Activated naive CD4-positive, alpha-beta T cell treated with anti-CD3 and anti-CD28 coated beads, Interleukin-2, amount 50 U/mL, for 72 hours (primary cell): Measurements from ENCODE around the gene ERGIC3. TPM values are rescaled to one million over a fixed set of nuclear protein-coding genes. Genes with fewer than 3 reads are reported as not detected.
A peak's percentile ranks its signal among the peaks of the same experiment; 100 is the strongest.
"Not testable (repeated sequence)": the region's sequence is repeated elsewhere in the genome, so short reads cannot be mapped to it uniquely, and the experiment has no call there.

Experiments
- ATAC-seq, 2 donors: fragments of 150-1000 bp; cut with Tn5 transposase; 2 replicates each; pipeline ENCODE4 v1.10.0; 2021; ENCODE audit warnings: mild to moderate bottlenecking in 2 of 2, moderate library complexity in 2 of 2
- DNase-seq, 2 donors: peaks; one replicate each; pipeline ENCODE4 v3.0.0; 2021 to 2022; ENCODE audit warnings: low spot score in 2 of 2
- H3K27ac Mint-ChIP-seq, 2 donors: one replicate each; pipeline ENCODE4 v1.8.0; 2022; ENCODE audit warnings: mild to moderate bottlenecking in 2 of 2, mixed read lengths in 2 of 2
- H3K36me3 Mint-ChIP-seq, 2 donors: one replicate each; pipeline ENCODE4 v1.8.0; 2022; ENCODE audit warnings: mixed read lengths in 2 of 2
- H3K9me3 Mint-ChIP-seq, 2 donors: one replicate each; pipeline ENCODE4 v1.8.0; 2022; ENCODE audit warnings: mixed read lengths in 2 of 2
- total RNA-seq, 2 donors: library from RNA; stranded (reverse); gene quantifications; one replicate each; pipeline ENCODE4 v1.2.3, GENCODE V29; 2022

Gene ERGIC3
- total RNA-seq, 2 donors from 2014 or later: 132 to 150 TPM

- ATAC-seq (no peak), DNase-seq (no peak)
- peak overlapping the region in 1 of 2 donors; percentile 90 for H3K27ac Mint-ChIP-seq
- H3K36me3 Mint-ChIP-seq: no peaks in the 10 kb centered on the region
- H3K9me3 Mint-ChIP-seq: no peaks in the 10 kb centered on the region
These were observed 27.4 kb upstream of the ERGIC3 start for GRCh38 chr20:35514371-35514932.

GRCh38 chr20:35515341-35515740, 26.5 kb upstream of the ERGIC3 start:
- no peaks in the 10 kb centered on the region for H3K36me3 Mint-ChIP-seq

GRCh38 chr20:35515949-35516645, 25.8 kb upstream of the ERGIC3 start:
- H3K27ac Mint-ChIP-seq: peak overlapping the region; percentile 35 to 65
- no peaks in the 10 kb centered on the region for H3K9me3 Mint-ChIP-seq
- no peaks in the 10 kb centered on the region for H3K36me3 Mint-ChIP-seq
- ATAC-seq: peak; percentile 22 to 25
- DNase-seq: no peak

More at GRCh38 chr20:35515341-35515740, 26.5 kb upstream of the ERGIC3 start:
- no peak for DNase-seq
- no peaks in the 10 kb centered on the region for H3K9me3 Mint-ChIP-seq
- H3K27ac Mint-ChIP-seq: peak overlapping the region in 1 of 2 donors; percentile 35
- no peak for ATAC-seq

GRCh38 chr20:35517125-35517524, 24.8 kb upstream of the ERGIC3 start:
- Mint-ChIP-seq H3K27ac (peak overlapping the region in 1 of 2 donors; percentile 16), H3K36me3 (no peaks in the 10 kb centered on the region), H3K9me3 (no peaks in the 10 kb centered on the region)
- no peak for ATAC-seq
- DNase-seq: no peak

DNA sequence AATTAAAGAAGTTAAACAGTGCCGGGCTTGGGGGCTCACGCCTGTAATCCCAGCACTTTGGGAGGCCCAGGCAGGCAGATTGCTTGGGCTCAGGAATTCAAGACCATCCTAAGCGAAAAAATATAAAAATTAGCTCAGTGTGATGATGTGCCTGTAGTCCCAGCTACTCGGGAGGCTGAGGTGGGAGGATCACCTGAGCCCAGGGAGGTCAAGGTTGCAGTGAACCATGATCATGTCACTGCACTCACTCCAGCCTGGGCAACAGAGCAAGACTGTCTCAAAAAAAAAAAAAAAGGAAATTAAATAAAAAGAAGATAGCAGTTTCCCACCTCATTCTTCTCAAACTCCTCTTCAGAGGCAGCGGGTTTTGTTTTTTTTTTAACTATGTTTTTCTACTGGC, 24.1 kb upstream of the ERGIC3 start:
- not testable (repeated sequence) for ATAC-seq, H3K9me3 Mint-ChIP-seq, H3K36me3 Mint-ChIP-seq, DNase-seq, H3K27ac Mint-ChIP-seq

- no peak for ATAC-seq
- Mint-ChIP-seq H3K27ac (no peak overlapping the region), H3K36me3 (no peaks in the 10 kb centered on the region), H3K9me3 (no peaks in the 10 kb centered on the region)
- no peak for DNase-seq
These were observed 22.9 kb upstream of the ERGIC3 start for GRCh38 chr20:35518955-35519354.

- ATAC-seq (peak in 1 of 2 donors; percentile 61), DNase-seq (peak in 1 of 2 donors; percentile 34)
- Mint-ChIP-seq H3K9me3 (no peaks in the 10 kb centered on the region), H3K36me3 (no peaks in the 10 kb centered on the region), H3K27ac (no peak overlapping the region)
These were observed 18.5 kb upstream of the ERGIC3 start for GRCh38 chr20:35523298-35523888.

DNA sequence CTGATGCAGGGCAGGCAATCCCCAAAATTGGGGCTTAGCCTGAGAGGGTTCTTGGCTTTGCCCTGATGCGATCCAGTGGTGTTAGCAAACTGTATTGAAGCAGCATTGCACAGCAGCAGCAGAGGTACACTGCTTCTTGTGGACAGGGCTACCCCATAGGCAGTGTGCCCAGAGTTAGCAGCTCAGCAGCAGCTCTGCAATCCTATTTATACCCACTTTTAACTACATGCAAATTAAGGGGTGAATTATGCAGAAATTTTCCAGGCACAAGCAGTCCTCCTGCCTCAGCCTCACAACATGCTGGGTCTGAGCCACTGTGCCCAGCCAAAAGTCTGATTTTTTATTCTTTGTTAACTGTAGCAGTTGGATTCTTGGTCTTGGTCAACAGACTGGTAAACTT, 16.2 kb upstream of the ERGIC3 start:
- DNase-seq: no peak
- Mint-ChIP-seq H3K27ac (no peak overlapping the region), H3K9me3 (no peaks in the 10 kb centered on the region), H3K36me3 (no peaks in the 10 kb centered on the region)
- ATAC-seq: no peak

DNA sequence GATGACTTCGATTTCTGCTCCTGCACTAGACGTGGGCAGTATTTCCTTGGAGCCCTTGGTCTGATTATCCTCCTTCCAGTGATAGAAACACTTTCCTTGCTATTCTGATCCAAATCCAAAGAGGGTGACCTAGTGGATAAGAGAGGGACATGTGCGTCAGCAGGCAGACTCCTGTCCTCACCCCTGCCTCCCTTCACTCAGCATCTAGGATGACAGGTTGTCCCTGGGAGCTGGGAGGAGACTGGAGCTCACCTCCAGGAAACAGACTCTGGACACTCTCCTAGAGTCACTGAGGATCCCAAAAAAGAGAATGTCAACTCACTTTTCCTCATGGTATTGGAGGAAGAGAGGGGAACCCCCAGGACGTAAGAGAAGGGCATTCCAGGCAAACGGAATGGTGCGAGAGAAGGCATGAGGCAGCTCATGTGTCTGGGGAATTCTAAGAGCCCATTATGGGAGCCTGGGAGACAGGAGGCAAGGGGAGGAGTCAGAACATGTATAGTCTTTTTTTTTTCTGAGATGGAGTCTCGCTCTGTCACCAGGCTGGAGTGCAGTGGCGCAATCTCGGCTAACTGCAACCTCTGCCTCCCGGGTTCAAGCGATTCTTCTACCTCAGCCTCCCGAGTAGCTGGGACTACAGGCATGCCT, 14.6 kb upstream of the ERGIC3 start:
- Mint-ChIP-seq H3K36me3 (no peaks in the 10 kb centered on the region), H3K9me3 (no peaks in the 10 kb centered on the region), H3K27ac (no peak overlapping the region)
- ATAC-seq (no peak), DNase-seq (no peak)

DNA sequence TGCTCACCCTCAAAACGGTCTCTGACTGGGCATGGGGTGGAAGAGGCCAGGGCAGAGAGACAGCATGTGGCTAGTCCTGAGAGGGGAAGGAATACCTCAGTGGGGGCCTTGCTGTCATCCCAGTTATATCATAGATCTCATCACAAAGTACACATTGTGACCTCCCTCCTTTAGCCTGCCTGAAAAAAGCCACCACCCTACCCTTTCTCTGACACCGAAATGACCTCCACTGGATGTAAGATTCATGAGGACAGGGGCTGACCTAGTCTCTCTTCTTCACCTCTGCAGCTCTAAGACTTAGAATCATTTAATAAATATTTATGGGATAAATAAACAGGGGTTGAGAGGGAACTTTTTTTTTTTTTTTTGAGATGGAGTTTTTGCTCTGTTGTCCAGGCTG, 12.3 kb upstream of the ERGIC3 start, which contains the start of gene C20orf173:
Gene C20orf173, minus strand, starts transcription at position 101 of the 400 bp plus-strand sequence. CDS start 279 bp downstream, outside the sequence.
- DNase-seq: no peak
- no peak for ATAC-seq
- Mint-ChIP-seq H3K36me3 (no peaks in the 10 kb centered on the region), H3K27ac (no peak within 1 kb of the TSS), H3K9me3 (no peaks in the 10 kb centered on the region)

GRCh38 chr20:35539756-35540212, 2.1 kb upstream of the ERGIC3 start:
- no peak overlapping the region for H3K27ac Mint-ChIP-seq

DNA sequence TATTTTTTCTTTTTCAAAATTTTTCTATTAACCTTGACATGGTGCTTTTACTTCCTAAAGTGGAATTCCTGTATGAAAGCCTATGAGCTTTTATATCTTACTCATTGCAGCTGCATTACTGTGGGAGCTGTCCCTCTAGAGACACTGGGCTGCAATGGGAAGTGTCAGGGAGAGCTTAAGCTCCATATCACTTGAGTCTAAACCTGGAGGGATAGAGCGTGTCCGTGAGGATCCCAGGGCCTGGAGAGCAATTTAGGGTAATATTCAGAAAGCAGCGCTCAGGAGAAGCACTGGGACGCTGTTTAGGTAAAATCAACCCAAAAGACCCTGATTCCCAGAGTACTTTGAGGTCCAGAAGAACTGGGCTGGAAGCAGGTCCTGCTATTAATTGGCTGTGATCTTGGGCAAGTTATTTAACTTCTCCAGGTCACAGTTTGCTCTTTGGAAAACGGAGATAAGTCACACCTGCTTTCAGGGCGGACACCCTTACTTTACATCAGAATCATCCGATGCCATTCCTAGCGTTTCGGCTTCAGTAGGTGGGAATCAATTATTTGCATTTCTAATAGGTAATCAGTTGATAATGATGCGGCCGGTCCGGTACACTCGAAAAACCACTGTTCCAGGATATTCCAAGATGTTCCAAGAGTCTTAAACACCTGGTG, 628 bp upstream of the ERGIC3 start:
- ATAC-seq (no peak), DNase-seq (no peak)
- Mint-ChIP-seq H3K36me3 (no peaks in the 10 kb centered on the region), H3K9me3 (no peaks in the 10 kb centered on the region), H3K27ac (peak overlapping the region in 1 of 2 donors; percentile 89)

More at GRCh38 chr20:35539756-35540212, 2.1 kb upstream of the ERGIC3 start:
- DNase-seq (no peak), ATAC-seq (no peak)
- Mint-ChIP-seq H3K9me3 (no peaks in the 10 kb centered on the region), H3K36me3 (no peaks in the 10 kb centered on the region)

DNA sequence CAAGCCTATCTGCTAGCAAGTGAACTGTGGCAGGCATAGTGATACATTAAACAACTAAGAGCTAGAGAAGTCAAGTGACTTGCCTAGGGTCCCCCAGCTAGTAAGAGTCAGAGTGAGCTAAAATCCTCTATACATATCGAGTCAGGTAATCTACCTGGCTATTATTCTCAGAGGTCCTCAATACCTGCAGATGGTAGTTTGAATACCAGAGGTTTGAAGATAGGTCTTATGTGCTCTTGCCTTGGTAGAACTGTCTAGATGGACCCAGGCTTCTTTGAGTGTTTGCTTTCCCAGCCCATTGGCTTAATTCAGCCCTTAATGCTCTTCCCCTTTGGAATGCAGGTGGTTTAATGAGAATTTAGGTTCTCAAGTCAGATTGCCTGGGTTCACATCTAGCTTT, 1.1 kb downstream of the ERGIC3 start:
- no peaks in the 10 kb centered on the region for H3K36me3 Mint-ChIP-seq
- peak overlapping the region; percentile 88 to 89 for H3K27ac Mint-ChIP-seq
- ATAC-seq (no peak), DNase-seq (no peak)
- no peaks in the 10 kb centered on the region for H3K9me3 Mint-ChIP-seq

DNA sequence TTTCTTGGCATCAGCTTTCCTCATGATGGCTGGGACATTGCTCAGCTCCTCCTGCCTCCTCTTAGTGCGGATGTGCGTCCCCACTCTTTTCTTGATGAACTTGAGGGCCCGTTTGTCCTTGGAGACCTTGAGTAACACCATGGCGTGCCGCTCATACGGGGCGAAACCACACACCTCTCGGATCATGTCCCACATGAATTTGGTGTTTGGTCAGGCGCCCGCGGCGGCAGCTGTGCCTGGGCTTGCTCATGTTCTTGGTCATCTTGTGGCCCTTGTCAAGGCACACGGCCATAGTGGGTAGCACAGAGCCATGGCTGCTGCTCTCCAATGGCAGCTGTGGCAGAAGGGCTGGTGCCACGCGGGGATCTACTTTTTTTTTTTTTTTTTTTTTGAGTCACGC, 2.6 kb downstream of the ERGIC3 start:
- Mint-ChIP-seq H3K27ac (no peak overlapping the region), H3K9me3 (no peaks in the 10 kb centered on the region), H3K36me3 (no peaks in the 10 kb centered on the region)
- ATAC-seq (no peak), DNase-seq (no peak)

DNA sequence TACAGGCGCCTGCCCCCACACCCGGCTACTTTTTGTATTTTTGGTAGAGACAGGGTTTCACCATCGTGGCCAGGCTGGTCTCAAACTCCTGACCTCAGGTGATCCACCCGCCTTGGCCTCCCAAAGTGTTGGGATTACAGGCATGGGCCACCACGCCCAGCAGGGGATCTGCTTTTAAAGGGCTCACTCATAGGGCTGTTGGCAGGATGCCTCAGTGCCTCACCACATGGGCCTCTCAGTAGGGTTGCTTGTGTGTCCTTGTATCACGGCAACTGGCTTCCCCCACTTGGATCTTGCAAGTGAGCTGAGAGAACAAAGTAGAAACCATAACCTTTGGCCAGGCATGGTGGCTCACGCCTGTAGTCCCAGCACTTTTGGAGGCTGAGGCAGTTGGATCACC, 3.1 kb downstream of the ERGIC3 start:
- not testable (repeated sequence) for H3K27ac Mint-ChIP-seq, H3K36me3 Mint-ChIP-seq, DNase-seq, ATAC-seq, H3K9me3 Mint-ChIP-seq

DNA sequence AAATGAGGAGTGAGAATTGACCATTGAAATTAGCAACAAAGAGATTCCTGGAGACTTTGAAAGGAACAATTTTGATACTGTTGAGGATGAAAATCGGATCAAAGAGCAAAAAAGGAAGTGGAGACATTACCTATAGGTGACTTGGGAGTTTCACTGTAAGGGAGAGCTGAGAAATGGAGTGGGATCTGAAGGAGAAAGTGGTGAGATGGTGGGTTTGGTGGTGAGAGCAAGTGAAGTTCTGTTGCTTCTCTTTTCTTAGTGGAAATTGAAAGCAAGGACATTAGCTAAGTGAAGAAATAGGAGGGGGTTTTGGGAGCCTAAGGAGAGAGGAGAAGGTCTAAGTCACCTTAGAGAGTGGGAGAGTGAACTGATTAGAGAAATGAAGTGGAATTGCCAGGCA, 4.2 kb downstream of the ERGIC3 start:
- Mint-ChIP-seq H3K27ac (no peak overlapping the region), H3K9me3 (no peaks in the 10 kb centered on the region), H3K36me3 (no peaks in the 10 kb centered on the region)
- ATAC-seq (no peak), DNase-seq (no peak)

GRCh38 chr20:35547329-35547728, 5.5 kb downstream of the ERGIC3 start:
- H3K36me3 Mint-ChIP-seq: no peaks in the 10 kb centered on the region
- H3K9me3 Mint-ChIP-seq: no peaks in the 10 kb centered on the region
- no peak overlapping the region for H3K27ac Mint-ChIP-seq
- no peak for ATAC-seq
- no peak for DNase-seq
